Left cardiac atrium (tissue), 4 donors: Measurements from ENCODE around the gene SIK2. TPM values are rescaled to one million over a fixed set of nuclear protein-coding genes. Genes with fewer than 3 reads are reported as not detected.
A peak's percentile ranks its signal among the peaks of the same experiment; 100 is the strongest.

ENCODE experiments used
- ATAC-seq, 2 donors: fragments of 200-7000 bp; cut with Tn5 transposase; one replicate each; pipeline ENCODE4 v1.9.1; 2020; ENCODE audit warnings: mild to moderate bottlenecking in 2 of 2, moderate library complexity in 2 of 2
- DNase-seq: peaks from one replicate; pipeline ENCODE4 v3.0.0-alpha.2; 2020
- intact Hi-C, 2 donors: fragments of 100-400 bp; cut with DNase I; formaldehyde crosslinking; loops; one replicate each; pipeline versions ENCODE4 v1.14.1 to v1.15.1; 2022 to 2023
- long read RNA-seq: library from polyadenylated mRNA; unstranded; transcript quantifications from one replicate; pipeline ENCODE4 v2.0.0, GENCODE V29; 2021
- total RNA-seq, 2 donors: library from RNA; stranded (reverse); fragmentation: NEBNext Ultra II Directional; extraction: Animal tissue kit (Norgen Biotek cat#: 25700); gene quantifications; one replicate each; pipeline ENCODE4 v1.2.1, GENCODE V29; 2021
- donor health status: DM: no; HTN: yes; CAD: no.
- donor health status: DM: no; HTN: yes; CAD: no; lungs with severe emphysema.
- donor health status: DM: yes; HTN: yes; CAD: no.
- donor health status: Dilated cardiomyopathy.

The SIK2 gene
- total RNA-seq: 10 to 100 TPM; 24.3 to 51.6 TPM
- long read RNA-seq, full-length matches to known transcripts: 4 of 29 reads
- long read RNA-seq, partial matches to known transcripts: 0 of 29 reads
- long read RNA-seq, other reads (novel, unspliced or antisense): 25 of 29 reads

DNA sequence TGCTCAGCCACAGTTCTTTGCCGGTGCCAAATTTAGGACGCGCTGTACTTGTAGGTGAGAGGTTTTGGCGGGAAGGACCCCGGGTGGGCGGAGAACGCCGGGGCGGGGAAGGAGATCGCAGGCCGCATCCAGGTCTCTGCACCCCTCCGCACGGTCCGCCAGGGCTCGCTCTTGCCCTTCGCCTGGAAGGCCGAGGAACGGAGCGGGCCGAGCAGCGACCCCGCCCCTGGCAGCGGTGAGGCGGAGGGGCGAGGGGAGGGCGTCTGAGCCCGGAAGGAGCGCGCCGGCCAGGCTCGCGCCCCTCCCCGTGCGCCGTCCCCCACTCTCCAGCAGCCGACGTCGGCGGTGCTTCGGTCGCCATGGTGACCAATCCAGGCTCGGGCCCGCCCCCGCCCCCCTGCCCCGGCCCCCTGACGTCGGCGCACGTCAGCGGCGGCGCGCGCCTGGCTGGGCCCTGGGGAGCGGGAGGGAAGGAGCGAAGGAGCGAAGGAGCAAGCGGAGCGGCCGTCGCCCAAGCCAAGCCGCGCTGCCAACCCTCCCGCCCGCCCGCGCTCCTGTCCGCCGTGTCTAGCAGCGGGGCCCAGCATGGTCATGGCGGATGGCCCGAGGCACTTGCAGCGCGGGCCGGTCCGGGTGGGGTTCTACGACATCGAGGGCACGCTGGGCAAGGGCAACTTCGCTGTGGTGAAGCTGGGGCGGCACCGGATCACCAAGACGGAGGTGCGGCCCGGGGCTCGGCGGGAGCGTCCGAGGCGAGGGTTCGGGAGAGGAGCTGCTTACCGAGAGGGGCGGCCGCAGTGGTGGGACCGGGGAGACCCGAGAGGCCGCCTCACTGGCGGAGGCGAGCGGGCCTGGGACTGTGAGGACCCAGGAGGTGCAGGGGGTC is at the start of gene SIK2:
TSS of gene SIK2 (plus strand) at position 471 of the 886 bp plus-strand sequence. CDS start at position 586, 115 bp downstream.
- peak; percentile 97 for DNase-seq
- ATAC-seq: peak; percentile 95 to 97
- intact Hi-C loops: loop anchor here (1.0 to 5.0 kb wide), 3 partner anchors 175 to 240 kb away; no protein-coding TSS in a partner anchor

GRCh38 chr11:111554532-111554931 is 47.7 kb upstream of the SIK2 start:
- ATAC-seq: no peak

DNA sequence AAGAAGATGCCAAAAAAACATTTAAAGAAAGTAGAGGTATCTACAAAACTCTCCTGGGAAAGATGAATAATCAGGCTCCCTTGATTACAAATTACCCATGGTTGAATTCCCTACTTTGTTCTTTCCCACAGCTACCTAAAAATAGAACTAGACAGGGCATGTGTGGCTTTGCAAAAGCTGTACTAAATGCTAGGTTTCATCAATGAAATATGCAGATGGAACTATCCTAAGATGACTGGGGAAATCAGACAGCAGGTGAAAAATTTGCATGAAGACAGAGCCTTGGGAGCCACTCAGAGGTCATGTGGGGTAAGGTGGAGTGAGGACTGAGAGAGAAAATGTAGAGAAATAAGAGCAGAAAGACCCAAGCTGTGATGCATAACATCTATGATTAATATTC is 47.0 kb upstream of the SIK2 start:
- intact Hi-C loops: no loop called here
- DNase-seq: no peak
- no peak for ATAC-seq

More at GRCh38 chr11:111554532-111554931, 47.7 kb upstream of the SIK2 start:
- intact Hi-C loops: no loop called here
- DNase-seq: no peak

GRCh38 chr11:111557425-111558111 is 44.7 kb upstream of the SIK2 start:
- intact Hi-C loops: no loop called here
- DNase-seq (no peak), ATAC-seq (peak in 1 of 2 donors; percentile 58)

- ATAC-seq: no peak
- no peak for DNase-seq
- intact Hi-C loops: no loop called here
Measured at GRCh38 chr11:111559800-111560464, 42.3 kb upstream of the SIK2 start.

DNA sequence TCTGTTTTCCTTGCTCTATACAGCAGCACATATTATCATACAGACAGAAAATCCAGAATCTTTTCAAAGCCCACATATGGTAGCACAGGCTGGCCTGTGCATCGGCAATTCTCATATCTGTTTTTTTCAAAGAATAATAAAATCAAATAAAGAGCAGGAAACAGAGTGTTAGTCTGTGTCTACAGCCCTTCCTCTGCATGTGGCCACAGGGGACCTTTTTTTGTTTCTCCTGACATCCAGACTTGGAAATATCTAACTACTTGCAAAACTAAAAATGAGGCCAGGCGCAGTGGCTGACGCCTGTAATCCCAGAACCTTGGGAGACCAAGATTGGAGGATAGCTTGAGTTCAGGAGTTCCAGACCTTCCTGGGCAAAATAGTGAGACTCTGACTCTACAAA is 41.4 kb upstream of the SIK2 start:
- intact Hi-C loops: no loop called here
- DNase-seq: no peak

GRCh38 chr11:111561306-111561705 is 40.9 kb upstream of the SIK2 start:
- intact Hi-C loops: no loop called here
- DNase-seq: no peak
- no peak for ATAC-seq

More for the DNA sequence above, 41.4 kb upstream of the SIK2 start:
- peak in 1 of 2 donors; percentile 3 for ATAC-seq

DNA sequence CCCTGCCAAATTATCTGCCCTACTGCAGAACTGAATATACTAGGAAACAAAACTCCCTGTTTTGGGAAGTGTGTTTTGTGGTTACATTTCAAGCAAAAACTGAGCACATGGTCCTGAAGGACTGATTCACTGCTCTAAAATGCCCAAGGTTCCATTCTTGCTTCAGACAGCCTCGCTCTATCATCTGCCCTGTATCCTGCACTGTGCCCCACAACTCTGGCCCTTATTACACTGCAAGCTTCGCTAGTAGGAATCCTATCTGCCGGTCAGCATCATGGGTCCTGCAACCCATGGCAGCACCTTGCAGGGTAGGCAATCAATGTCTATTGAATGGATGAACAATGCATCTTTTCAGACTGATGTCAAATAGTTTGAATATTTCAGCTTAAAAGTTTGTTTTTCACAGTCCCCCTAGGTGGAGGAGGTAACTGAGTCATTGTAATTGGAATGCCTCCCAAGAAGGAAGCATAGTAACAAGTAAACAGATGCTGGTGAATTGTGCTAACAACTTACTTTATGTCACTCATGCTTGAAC is 40.4 kb upstream of the SIK2 start:
- DNase-seq: no peak
- ATAC-seq: peak in 1 of 2 donors; percentile 50
- intact Hi-C loops: no loop called here

GRCh38 chr11:111562692-111563389 is 39.4 kb upstream of the SIK2 start:
- ATAC-seq: no peak
- DNase-seq: no peak
- intact Hi-C loops: no loop called here

GRCh38 chr11:111565114-111565720 is 37.0 kb upstream of the SIK2 start:
- intact Hi-C loops: loop anchor here in 1 of 2 donors (2.0 kb wide), 1 partner anchor 276 kb away; no protein-coding TSS in a partner anchor
- DNase-seq (peak; percentile 48), ATAC-seq (peak; percentile 36 to 55)

DNA sequence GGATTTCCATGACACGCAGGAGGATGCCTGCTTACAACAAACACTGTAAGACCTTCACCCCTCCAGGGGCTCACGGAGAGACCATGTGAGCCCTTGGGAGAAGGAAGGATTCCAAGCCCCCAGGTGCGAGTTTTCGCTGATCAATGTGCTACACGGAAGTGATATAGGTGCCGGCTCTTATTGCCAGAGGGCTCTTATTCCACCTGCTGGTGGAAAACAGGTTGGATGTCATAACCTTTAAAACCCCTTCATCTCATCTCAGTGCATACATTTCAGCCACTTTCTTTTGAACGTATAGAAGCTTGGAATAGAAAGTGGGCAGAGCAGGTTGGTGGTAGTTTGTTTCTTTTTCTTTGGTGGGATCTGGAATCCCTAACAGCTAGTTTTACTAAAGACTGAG is 35.9 kb upstream of the SIK2 start:
- ATAC-seq (no peak), DNase-seq (no peak)
- intact Hi-C loops: loop anchor here in 1 of 2 donors (2.0 kb wide), 1 partner anchor 276 kb away; no protein-coding TSS in a partner anchor

DNA sequence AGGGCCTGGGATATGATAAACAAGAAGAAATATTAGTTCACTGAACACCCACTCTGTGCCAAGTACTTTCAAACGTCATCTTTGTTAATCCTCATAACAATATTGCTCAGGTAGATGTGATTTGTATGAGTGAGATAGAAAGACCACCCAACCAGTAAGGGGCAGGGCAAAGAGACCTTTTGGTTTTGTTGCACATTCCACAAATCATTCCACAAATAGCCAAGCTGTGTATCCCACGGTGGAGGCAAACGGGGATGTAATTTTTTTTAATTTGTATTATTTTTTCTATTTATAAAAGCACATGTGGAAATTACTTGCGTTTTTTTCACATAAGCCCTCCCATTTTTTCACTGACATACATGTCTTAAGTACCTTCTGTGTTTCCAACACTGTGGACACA is 32.8 kb upstream of the SIK2 start:
- intact Hi-C loops: no loop called here
- ATAC-seq (no peak), DNase-seq (no peak)

- intact Hi-C loops: no loop called here
- no peak for DNase-seq
- ATAC-seq: no peak
Measured at GRCh38 chr11:111570796-111571195, 31.5 kb upstream of the SIK2 start.

- DNase-seq (no peak), ATAC-seq (no peak)
- intact Hi-C loops: no loop called here
Measured at GRCh38 chr11:111571829-111572501, 30.3 kb upstream of the SIK2 start.

DNA sequence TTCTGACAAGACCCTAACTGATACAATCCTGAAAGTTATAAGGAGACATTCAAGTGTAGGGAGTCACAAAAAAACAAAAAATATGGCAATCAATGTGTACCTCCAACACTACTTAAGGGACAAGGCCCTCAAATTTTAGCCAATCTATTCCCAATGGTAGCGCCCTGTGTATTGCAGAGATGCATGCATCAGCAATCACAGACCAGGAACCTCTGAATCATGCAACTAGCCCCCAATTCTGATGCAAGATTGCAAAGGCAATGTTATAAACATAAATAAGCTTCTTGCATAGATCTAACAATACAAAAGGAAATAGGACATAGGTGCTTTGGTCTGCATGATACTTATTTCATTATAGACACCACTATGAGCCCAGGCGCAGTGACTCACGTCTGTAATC is 29.7 kb upstream of the SIK2 start:
- ATAC-seq: no peak
- DNase-seq: no peak
- intact Hi-C loops: no loop called here

DNA sequence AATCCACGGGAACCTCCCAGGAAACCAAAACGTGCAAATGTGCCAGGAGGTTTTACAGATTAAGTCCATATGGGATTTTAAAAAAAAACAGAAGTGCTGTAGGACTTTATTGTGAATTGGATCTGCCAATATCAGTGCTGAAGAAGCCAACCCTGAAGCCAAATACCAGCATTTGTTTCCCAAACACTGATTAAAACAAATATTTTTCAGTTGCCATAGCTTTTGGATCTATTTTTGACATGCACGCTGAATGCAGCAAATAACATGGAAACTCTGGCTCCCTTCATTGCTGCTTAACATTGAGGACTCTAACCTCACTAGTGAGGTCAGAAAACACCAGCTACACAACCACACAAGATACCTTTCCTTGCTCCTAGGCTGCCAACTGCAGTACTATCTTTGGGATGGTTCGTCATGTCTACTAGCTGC is 28.4 kb upstream of the SIK2 start:
- intact Hi-C loops: no loop called here
- ATAC-seq (peak; percentile 56 to 88), DNase-seq (no peak)

- no peak for DNase-seq
- ATAC-seq: peak; percentile 42 to 53
- intact Hi-C loops: no loop called here
Measured at GRCh38 chr11:111574373-111575225, 27.6 kb upstream of the SIK2 start.
